HG03442 (cell line): ENCODE data around the gene P2RY8.
"Not testable (repeated sequence)": the region's sequence is repeated elsewhere in the genome, so short reads cannot be mapped to it uniquely, and the experiment has no call there.

Source experiments
- ATAC-seq: cut with Tn5 transposase; IDR thresholded peaks from one replicate; pipeline ENCODE4 v1.9.1; 2021; ENCODE audit warnings: mild to moderate bottlenecking, moderate library complexity; ENCODE audit not compliant: unreplicated experiment

The P2RY8 gene

DNA sequence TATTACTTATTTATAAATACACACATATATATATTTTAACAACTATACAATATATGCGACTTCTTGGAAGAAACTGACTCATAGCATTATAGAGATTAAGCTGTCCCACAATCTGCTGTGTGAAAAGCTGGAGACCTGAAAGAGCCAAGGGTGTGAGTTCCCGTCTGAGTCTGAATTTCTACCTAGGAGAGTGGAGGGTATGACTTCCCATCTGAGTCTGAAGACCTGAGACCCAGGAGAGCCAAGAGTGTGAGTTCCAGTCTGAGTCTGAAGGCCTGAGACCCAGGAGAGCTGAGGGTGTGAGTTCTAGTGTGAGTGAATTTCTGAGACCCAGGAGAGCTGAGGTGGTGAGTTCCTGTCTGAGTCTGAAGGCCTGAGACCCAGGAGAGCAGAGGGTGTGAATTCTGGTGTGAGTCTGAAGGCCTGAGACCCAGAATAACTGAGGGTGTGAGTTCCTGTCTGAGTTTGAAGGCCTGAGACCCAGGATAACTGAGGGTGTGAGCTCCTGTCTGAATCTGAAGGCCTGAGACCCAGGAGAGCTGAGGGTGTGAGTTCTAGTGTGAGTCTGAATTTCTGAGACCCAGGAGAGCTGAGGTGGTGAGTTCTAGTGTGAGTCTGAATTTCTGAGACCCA, 8.9 kb upstream of the P2RY8 start:
- no peak for ATAC-seq

DNA sequence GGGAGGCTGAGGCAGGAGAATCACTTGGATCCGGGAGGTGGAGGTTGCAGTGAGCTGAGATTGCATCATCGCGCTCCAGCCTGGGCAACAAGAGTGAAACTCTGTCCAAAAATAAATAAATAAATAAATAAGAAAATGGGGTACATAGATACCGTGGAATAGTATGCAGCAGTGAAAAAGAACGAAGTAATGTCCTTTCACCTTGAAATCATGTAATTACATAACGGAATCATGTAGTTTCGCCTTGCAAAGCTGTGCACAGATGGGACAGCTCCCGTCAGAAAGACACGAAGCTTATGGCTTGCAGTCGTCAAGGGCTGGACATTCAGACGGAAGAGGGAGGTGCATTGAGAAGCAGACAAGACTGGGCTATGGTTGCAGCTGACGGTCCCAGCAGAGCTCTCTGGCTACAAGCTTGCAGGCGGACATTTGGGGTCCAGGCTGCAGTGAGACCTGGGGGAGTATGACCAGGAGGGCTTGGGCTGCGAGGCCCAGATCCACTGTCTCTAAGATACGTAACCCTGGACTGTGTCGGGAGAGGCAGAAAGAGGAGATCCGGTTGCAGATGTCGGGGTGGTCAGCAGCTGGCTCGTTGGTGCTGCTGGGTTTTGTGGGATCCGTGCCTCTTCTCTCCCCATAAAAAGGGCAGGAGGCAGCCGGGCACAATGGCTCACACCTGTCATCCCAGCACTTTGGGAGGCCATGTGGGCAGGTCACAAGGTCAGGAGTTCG, 6.2 kb upstream of the P2RY8 start:
- ATAC-seq, result no peak

GRCh38 chrX:1539146-1539545, 2.2 kb upstream of the P2RY8 start:
- not testable (repeated sequence) for ATAC-seq

DNA sequence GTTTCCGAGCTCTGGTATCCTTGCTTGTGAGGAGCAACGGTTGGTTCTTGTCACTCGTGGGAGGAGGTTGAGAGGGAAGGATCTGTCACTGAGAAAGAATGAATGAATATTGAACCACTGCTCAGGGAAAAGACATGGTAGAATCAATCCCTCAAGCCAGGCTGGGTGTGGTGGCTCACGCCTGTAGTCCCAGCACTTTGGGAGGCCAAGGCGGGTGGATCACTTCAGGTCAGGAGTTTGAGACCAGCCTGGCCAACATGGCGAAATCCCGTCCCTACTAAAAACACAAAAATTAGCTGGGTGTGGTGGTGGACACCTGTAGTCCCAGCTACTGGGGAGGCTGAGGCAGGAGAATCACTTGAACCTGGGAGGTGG, 718 bp upstream of the P2RY8 start:
- not testable (repeated sequence) for ATAC-seq

GRCh38 chrX:1536712-1537030, 314 bp downstream of the P2RY8 start:
- ATAC-seq, result peak; percentile 3

- ATAC-seq, result peak; percentile 14
Measured at GRCh38 chrX:1535241-1536041, 1.5 kb downstream of the P2RY8 start.

DNA sequence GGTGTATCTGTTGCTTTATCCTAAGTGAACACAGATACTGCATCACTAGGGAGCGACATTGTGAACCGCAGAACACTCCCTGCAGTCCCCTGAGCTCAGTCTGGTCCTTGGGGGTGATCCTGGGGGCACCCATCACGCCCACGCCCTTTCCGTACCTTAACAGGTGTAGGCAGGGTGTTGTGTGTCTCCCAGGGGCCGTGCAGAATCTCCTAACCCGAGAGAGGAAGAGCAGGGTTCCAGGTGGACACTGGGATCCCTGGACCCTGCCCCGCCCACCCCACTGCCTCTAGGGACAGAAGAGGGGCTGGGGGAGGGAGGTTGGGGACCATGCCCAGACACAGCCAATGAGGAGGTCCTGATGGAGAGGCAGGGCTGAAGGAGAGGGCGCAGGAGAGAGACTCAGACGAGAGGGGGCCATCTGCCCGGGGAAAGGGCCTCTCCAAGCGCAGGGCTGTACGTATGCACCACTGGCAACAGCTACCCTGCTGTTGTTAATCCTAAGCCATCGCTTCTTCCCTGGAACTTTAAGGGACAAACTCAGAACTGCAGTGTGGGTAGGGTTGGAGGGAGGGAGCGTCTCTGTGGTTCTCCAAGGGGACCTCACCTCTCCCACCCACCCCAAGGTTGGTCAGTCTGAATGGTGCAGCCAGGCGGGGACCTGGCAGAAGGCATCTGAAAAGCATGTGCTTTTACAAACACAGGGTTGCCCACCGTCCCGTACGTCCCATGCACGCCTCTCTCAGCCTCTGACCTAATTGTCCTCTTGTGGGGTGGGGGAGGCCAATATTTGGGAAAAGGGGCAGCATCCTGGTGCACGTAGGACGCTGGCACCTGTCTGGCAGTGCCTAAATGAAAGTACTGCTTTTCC, 2.5 kb downstream of the P2RY8 start:
- ATAC-seq, result peak; percentile 20

DNA sequence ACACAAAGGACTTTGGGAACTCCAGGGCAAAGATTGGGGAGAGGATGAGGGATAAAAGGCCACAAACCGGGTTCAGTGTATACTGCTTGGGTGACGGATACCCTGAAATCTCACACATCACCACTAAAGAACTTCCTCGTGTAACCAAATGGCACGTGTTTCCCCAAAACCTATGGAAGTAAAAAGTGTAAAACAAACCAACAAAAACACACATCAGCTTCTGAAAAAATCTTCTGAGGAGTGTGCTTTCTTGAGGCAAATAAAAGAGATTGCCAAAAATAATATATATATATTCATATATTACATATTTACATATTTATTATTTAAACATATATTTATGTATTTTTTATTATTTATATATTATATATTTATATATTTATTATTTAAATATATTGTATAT, 3.9 kb downstream of the P2RY8 start:
- ATAC-seq, result no peak

DNA sequence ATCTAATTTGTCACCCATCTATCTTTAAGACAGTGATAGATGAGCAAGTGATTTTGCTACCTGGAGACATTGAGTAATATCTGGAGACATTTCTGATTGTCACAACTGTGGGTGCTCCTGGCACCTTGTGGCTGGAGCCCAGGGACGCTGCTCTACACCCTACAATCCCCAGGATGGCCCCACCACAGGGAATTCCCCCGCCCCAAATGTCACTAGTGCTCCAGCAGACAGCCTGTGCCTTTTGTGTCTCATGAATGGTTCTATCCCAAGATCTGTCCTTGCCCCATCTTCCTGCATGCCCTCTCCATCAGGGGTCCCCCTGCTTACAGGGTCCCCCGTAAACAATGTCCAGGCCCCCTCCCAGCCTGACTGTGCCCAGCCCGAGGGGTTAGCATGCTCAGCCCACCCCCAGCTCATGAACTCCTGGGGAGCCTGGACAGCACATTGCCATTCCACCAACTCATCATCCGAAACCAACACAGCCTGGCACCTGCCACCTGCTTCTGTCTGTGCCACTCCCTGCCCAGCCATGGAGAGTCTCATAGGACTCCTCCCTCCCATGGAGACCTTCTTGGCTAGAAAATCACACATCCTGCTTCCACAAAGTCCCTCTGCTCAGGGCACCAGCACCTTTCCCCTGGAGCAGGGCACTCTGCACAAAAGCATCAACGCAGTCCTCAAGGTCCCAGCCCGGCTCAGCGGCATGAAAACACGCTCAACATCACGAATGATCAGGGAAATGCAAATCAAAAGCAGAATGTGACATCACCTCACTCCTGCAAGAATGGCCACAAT, 5.7 kb downstream of the P2RY8 start:
- no peak for ATAC-seq

DNA sequence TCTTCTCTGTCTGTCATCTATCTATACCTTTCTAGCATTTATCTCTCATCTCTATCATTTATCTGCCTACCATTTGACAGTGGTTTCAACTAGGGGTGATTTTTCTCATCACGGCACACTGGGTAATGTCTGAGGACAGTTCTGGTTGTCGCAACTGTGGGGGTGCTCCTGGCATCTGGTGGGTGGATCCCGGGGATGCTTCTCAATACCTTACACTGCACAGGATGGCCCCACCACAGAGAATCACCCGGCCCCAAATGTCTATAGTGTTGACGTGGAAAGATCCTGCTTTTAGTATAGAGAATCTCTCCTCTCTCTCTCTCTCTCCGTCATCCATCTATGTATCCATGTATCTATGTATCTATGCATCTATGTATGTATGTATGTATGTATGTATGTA, 7.2 kb downstream of the P2RY8 start:
- ATAC-seq, result no peak

DNA sequence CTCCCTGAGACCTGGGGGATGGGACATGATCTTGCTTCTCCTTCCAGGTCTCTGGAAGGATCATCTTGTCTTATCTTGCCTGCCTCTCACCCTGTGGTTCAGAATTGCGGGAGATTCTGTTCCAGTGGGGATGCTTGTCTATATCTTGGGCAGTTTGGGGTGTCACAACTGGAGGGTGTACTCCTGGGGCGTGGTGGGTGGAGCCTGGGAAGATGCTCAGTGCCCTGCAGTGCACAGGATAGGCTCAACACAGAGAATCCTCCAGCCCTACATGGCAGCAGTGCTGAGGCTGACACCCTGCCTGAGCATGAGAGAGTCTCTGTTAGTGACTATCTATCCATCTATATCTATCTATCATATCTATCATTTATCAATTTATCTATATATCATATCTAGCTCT, 7.7 kb downstream of the P2RY8 start:
- ATAC-seq, result no peak

DNA sequence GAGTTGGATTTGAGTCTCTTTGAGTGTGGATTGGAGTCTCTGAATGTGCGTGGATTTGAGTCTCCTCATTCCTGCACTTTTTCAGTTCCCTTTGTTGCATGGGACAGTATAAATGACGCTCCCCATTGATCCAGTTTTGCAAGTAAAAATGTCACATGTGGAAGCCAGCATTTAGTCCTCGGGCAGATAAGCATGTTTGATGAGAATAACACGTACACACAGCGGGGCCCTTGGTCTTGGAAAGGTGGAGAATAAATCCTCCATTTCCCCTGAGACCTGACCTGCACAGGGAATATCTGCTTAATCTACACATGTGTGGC, 8.1 kb downstream of the P2RY8 start:
- ATAC-seq, result no peak

GRCh38 chrX:1528186-1528883, 8.7 kb downstream of the P2RY8 start:
- no peak for ATAC-seq

GRCh38 chrX:1527457-1527856, 9.5 kb downstream of the P2RY8 start:
- no peak for ATAC-seq

- ATAC-seq, result no peak
Measured at GRCh38 chrX:1526565-1526964, 10.4 kb downstream of the P2RY8 start.

DNA sequence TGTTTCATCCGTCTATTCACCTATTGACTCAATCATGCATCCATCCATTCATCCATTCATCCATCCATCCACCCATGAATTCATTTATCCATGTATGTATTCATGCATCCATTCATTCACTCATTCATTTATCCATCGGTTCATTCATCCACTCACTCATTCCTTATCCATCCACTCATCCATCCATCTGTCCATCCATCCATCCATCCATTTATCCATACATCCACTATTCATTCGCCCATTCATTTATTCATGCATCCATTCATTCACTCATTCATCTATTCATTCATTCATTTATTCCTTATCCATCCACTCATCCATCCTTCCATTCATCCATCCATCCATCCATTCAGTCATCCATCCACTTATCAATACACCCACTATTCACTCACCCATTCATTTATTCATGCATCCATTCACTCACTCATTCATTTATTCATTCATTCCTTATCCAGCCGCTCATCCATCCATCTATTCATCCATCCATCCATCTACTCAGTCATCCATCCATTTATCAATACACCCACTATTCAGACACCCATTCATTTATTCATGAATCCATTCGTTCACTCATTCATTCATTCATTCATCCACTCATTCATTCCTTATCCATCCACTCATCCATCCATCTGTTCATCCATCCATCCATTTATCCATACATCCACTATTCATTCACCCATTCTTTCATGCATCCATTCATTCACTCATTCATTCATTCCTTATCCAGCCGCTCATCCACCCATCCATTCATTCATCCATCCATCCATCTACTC, 11.2 kb downstream of the P2RY8 start:
- ATAC-seq, result no peak

DNA sequence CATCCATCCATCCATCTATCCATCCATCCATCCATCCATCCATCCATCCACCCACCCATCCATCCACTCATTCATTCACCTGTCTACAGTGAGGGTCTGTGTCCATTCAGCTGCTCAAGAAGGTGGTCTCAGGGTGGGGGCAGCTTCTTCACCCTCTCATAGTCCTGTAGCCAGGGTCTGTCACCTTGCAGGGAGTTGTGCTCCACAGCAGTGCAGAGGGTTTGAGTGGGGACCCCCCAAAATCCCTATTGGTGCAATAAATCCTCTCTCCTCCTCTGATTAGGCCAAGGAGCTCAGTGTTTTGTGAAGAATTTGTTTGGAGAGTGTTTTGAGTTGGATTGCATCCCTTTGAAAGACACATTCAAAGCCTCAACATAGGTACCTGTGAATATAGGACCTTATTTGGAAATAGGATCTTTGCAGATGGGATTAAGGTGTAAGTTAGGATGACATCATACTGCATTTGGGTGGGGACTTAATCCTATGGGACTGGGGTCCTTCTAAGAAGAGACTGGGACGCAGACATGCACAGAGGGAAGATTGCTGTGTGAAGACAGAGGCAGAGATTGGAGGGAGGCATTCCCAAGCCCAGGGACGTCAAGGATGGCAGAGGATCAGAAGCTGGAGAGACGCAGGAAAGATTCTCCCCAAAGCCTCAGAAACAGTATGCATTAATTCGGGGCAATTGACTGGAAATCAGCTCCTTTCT, 12.0 kb downstream of the P2RY8 start:
- ATAC-seq, result no peak

DNA sequence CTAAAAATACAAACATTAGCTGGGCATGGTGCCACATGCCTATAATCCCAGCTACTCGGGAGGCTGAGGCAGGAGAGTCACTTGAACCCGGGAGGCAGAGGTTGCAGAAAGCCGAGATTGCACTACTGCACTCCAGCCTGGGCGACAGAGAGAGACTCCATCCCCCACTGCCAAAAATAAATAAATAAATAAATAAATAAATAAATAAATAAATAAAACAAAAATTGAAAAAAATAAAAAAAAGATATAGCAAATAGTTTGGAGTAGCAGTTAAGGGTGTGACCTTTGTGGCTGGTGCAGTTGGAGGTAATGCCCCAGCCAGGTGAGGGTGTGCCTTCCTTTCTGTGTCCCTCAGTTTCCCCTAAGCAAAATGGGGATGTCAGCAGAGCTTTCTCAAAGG, 14.1 kb downstream of the P2RY8 start:
- not testable (repeated sequence) for ATAC-seq
